GM13976 (cell line): ENCODE data around the gene OGA.

Source experiments
- DNase-seq: peaks from one replicate; pipeline ENCODE4 v3.0.0; 2012; ENCODE audit warnings: low spot score
- in situ Hi-C: fragments of 300-500 bp; cut with MboI; formaldehyde crosslinking; loops from one replicate; pipeline ENCODE4 v1.12.0; 2022; ENCODE audit warnings: low sequenced_read_pairs, mixed read lengths, inconsistent platforms; ENCODE audit not compliant: unreplicated experiment
- TF ChIP-seq, protein P1 (sequence below): IDR thresholded peaks from 2 replicates; pipeline ENCODE4 v1.5.1; 2012; ENCODE audit warnings: borderline replicate concordance, mild to moderate bottlenecking; ENCODE audit not compliant: insufficient read depth; ENCODE audit errors: extremely low read depth, missing control alignments, control extremely low read depth

Gene OGA

GRCh38 chr10:101736666-101737065 lies 81.6 kb downstream of the OGA start:
- no peak for DNase-seq
- in situ Hi-C loops: no loop called here
- TF ChIP-seq, protein P1, sequence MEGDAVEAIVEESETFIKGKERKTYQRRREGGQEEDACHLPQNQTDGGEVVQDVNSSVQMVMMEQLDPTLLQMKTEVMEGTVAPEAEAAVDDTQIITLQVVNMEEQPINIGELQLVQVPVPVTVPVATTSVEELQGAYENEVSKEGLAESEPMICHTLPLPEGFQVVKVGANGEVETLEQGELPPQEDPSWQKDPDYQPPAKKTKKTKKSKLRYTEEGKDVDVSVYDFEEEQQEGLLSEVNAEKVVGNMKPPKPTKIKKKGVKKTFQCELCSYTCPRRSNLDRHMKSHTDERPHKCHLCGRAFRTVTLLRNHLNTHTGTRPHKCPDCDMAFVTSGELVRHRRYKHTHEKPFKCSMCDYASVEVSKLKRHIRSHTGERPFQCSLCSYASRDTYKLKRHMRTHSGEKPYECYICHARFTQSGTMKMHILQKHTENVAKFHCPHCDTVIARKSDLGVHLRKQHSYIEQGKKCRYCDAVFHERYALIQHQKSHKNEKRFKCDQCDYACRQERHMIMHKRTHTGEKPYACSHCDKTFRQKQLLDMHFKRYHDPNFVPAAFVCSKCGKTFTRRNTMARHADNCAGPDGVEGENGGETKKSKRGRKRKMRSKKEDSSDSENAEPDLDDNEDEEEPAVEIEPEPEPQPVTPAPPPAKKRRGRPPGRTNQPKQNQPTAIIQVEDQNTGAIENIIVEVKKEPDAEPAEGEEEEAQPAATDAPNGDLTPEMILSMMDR: no peak
